ENCODE measurements around the gene APOO.

APOO gene

GRCh38 chrX:23789386-23790154, 118.2 kb downstream of the APOO start:
- H4K8ac ChIP-seq (ENCODE audit: low read depth, low read length): no peak overlapping the region
- H3K79me1 ChIP-seq (ENCODE audit: low read length): no peaks in the 10 kb centered on the region
- H3K4ac ChIP-seq (ENCODE audit: low read depth, low read length): no peak overlapping the region
- no peak overlapping the region for H2BK12ac ChIP-seq (ENCODE audit: low read length)
- no peak overlapping the region for H2AFZ ChIP-seq (ENCODE audit: insufficient read depth, low read length, poor library complexity)
- no peak overlapping the region for H4K91ac ChIP-seq (ENCODE audit: low read depth, low read length)
- no peaks in the 10 kb centered on the region for H3K27me3 ChIP-seq (ENCODE audit: insufficient read depth, low read length)
- WGBS (ENCODE audit: extremely low coverage, insufficient coverage, insufficient read length): no CpG with 5 or more reads among the region's 8 CpGs
- no peak overlapping the region for H3K4me3 ChIP-seq (ENCODE audit: low read depth, low read length)
- H2AK5ac ChIP-seq (ENCODE audit: low read length): no peak overlapping the region
- H3K14ac ChIP-seq (ENCODE audit: low read length): no peak overlapping the region
- DNase-seq: peak in 1 of 2 donors; percentile 39
- no peaks in the 10 kb centered on the region for H3K79me2 ChIP-seq (ENCODE audit: control insufficient read depth, insufficient read depth, low read length, poor library complexity)
- H3K4me2 ChIP-seq (ENCODE audit: low read length): no peak overlapping the region
- no peak overlapping the region for H3K27ac ChIP-seq (ENCODE audit: low read depth, low read length)
- no peak overlapping the region for H3K18ac ChIP-seq (ENCODE audit: low read length)
- no peak overlapping the region for H3K23ac ChIP-seq (ENCODE audit: low read length)
- no peak overlapping the region for H3K9ac ChIP-seq (ENCODE audit: low read length)
- H3K9me3 ChIP-seq (ENCODE audit: insufficient read depth, low read depth, low read length): no peaks in the 10 kb centered on the region
- no peaks in the 10 kb centered on the region for H3K36me3 ChIP-seq (ENCODE audit: control insufficient read depth in 1 of 2, insufficient read depth in 2 of 2, low read length in 2 of 2)
- no peak overlapping the region for H4K12ac ChIP-seq (ENCODE audit: low read depth, low read length)
- H2BK5ac ChIP-seq (ENCODE audit: low read depth, low read length, poor library complexity): no peak overlapping the region
- H2BK120ac ChIP-seq (ENCODE audit: insufficient read depth, low read length, poor library complexity): no peak overlapping the region
- H3K4me1 ChIP-seq (ENCODE audit: control insufficient read depth in 1 of 2, insufficient read depth in 2 of 2, low read length in 2 of 2): peaks cover 0 to 2% of the 10 kb centered on the region in 2 experiments

GRCh38 chrX:23788946-23789345, 118.8 kb downstream of the APOO start:
- WGBS (ENCODE audit: extremely low coverage, insufficient coverage, insufficient read length): no CpG with 5 or more reads among the region's 4 CpGs
- H3K79me1 ChIP-seq (ENCODE audit: low read length): no peaks in the 10 kb centered on the region
- H3K4me3 ChIP-seq (ENCODE audit: low read depth, low read length): no peak overlapping the region
- H2AK5ac ChIP-seq (ENCODE audit: low read length): no peak overlapping the region
- no peaks in the 10 kb centered on the region for H3K36me3 ChIP-seq (ENCODE audit: control insufficient read depth in 1 of 2, insufficient read depth in 2 of 2, low read length in 2 of 2)
- no peak overlapping the region for H3K9ac ChIP-seq (ENCODE audit: low read length)
- no peak overlapping the region for H2BK5ac ChIP-seq (ENCODE audit: low read depth, low read length, poor library complexity)
- no peak overlapping the region for H3K4ac ChIP-seq (ENCODE audit: low read depth, low read length)
- H4K12ac ChIP-seq (ENCODE audit: low read depth, low read length): no peak overlapping the region
- H2BK12ac ChIP-seq (ENCODE audit: low read length): no peak overlapping the region
- no peak overlapping the region for H3K23ac ChIP-seq (ENCODE audit: low read length)
- H4K8ac ChIP-seq (ENCODE audit: low read depth, low read length): no peak overlapping the region
- no peak overlapping the region for H4K91ac ChIP-seq (ENCODE audit: low read depth, low read length)
- no peaks in the 10 kb centered on the region for H3K27me3 ChIP-seq (ENCODE audit: insufficient read depth, low read length)
- H3K27ac ChIP-seq (ENCODE audit: low read depth, low read length): no peak overlapping the region
- no peak overlapping the region for H3K14ac ChIP-seq (ENCODE audit: low read length)
- H3K18ac ChIP-seq (ENCODE audit: low read length): no peak overlapping the region
- peak; percentile 41 to 58 for DNase-seq
- H3K79me2 ChIP-seq (ENCODE audit: control insufficient read depth, insufficient read depth, low read length, poor library complexity): no peaks in the 10 kb centered on the region
- H3K4me1 ChIP-seq (ENCODE audit: control insufficient read depth in 1 of 2, insufficient read depth in 2 of 2, low read length in 2 of 2): peaks cover 0 to 2% of the 10 kb centered on the region in 2 experiments
- H3K4me2 ChIP-seq (ENCODE audit: low read length): no peak overlapping the region
- no peak overlapping the region for H2BK120ac ChIP-seq (ENCODE audit: insufficient read depth, low read length, poor library complexity)
- no peaks in the 10 kb centered on the region for H3K9me3 ChIP-seq (ENCODE audit: insufficient read depth, low read depth, low read length)
- H2AFZ ChIP-seq (ENCODE audit: insufficient read depth, low read length, poor library complexity): no peak overlapping the region

- Histone ChIP-seq H2BK5ac (ENCODE audit: low read depth, low read length, poor library complexity) (no peak overlapping the region), H3K79me1 (ENCODE audit: low read length) (no peaks in the 10 kb centered on the region), H2BK120ac (ENCODE audit: insufficient read depth, low read length, poor library complexity) (no peak overlapping the region), H3K9ac (ENCODE audit: low read length) (no peak overlapping the region), H3K4ac (ENCODE audit: low read depth, low read length) (no peak overlapping the region), H2BK12ac (ENCODE audit: low read length) (no peak overlapping the region), H3K4me1 (ENCODE audit: control insufficient read depth in 1 of 2, insufficient read depth in 2 of 2, low read length in 2 of 2) (peaks cover 0 to 2% of the 10 kb centered on the region in 2 experiments), H3K14ac (ENCODE audit: low read length) (no peak overlapping the region), H3K9me3 (ENCODE audit: insufficient read depth, low read depth, low read length) (no peaks in the 10 kb centered on the region), H3K4me2 (ENCODE audit: low read length) (no peak overlapping the region), H3K36me3 (ENCODE audit: control insufficient read depth in 1 of 2, insufficient read depth in 2 of 2, low read length in 2 of 2) (no peaks in the 10 kb centered on the region), H3K4me3 (ENCODE audit: low read depth, low read length) (no peak overlapping the region), H2AK5ac (ENCODE audit: low read length) (no peak overlapping the region), H3K27me3 (ENCODE audit: insufficient read depth, low read length) (no peaks in the 10 kb centered on the region), H4K91ac (ENCODE audit: low read depth, low read length) (no peak overlapping the region), H3K27ac (ENCODE audit: low read depth, low read length) (no peak overlapping the region), H3K18ac (ENCODE audit: low read length) (no peak overlapping the region), H3K23ac (ENCODE audit: low read length) (no peak overlapping the region), H4K8ac (ENCODE audit: low read depth, low read length) (no peak overlapping the region), H3K79me2 (ENCODE audit: control insufficient read depth, insufficient read depth, low read length, poor library complexity) (no peaks in the 10 kb centered on the region), H4K12ac (ENCODE audit: low read depth, low read length) (no peak overlapping the region), H2AFZ (ENCODE audit: insufficient read depth, low read length, poor library complexity) (no peak overlapping the region)
- no peak for DNase-seq
Observed at GRCh38 chrX:23788521-23788920, 119.2 kb downstream of the APOO start.

- H3K27ac ChIP-seq (ENCODE audit: low read depth, low read length): no peak overlapping the region
- WGBS (ENCODE audit: extremely low coverage, insufficient coverage, insufficient read length): no CpG with 5 or more reads among the region's 2 CpGs
- H3K79me2 ChIP-seq (ENCODE audit: control insufficient read depth, insufficient read depth, low read length, poor library complexity): peaks cover 3% of the 10 kb centered on the region
- H3K27me3 ChIP-seq (ENCODE audit: insufficient read depth, low read length): no peaks in the 10 kb centered on the region
- no peak overlapping the region for H3K9ac ChIP-seq (ENCODE audit: low read length)
- no peak overlapping the region for H4K12ac ChIP-seq (ENCODE audit: low read depth, low read length)
- no peak overlapping the region for H4K8ac ChIP-seq (ENCODE audit: low read depth, low read length)
- DNase-seq: no peak
- H3K23ac ChIP-seq (ENCODE audit: low read length): no peak overlapping the region
- no peak overlapping the region for H3K4me2 ChIP-seq (ENCODE audit: low read length)
- no peak overlapping the region for H2BK5ac ChIP-seq (ENCODE audit: low read depth, low read length, poor library complexity)
- H3K4me3 ChIP-seq (ENCODE audit: low read depth, low read length): no peak overlapping the region
- no peaks in the 10 kb centered on the region for H3K9me3 ChIP-seq (ENCODE audit: insufficient read depth, low read depth, low read length)
- H2BK12ac ChIP-seq (ENCODE audit: low read length): no peak overlapping the region
- H2BK120ac ChIP-seq (ENCODE audit: insufficient read depth, low read length, poor library complexity): no peak overlapping the region
- no peak overlapping the region for H3K14ac ChIP-seq (ENCODE audit: low read length)
- H2AFZ ChIP-seq (ENCODE audit: insufficient read depth, low read length, poor library complexity): no peak overlapping the region
- H3K36me3 ChIP-seq (ENCODE audit: control insufficient read depth in 1 of 2, insufficient read depth in 2 of 2, low read length in 2 of 2): no peaks in the 10 kb centered on the region
- no peak overlapping the region for H2AK5ac ChIP-seq (ENCODE audit: low read length)
- H3K4me1 ChIP-seq (ENCODE audit: control insufficient read depth in 1 of 2, insufficient read depth in 2 of 2, low read length in 2 of 2): peaks cover 0 to 2% of the 10 kb centered on the region in 2 experiments
- no peak overlapping the region for H4K91ac ChIP-seq (ENCODE audit: low read depth, low read length)
- no peak overlapping the region for H3K4ac ChIP-seq (ENCODE audit: low read depth, low read length)
- peaks cover 4% of the 10 kb centered on the region for H3K79me1 ChIP-seq (ENCODE audit: low read length)
- H3K18ac ChIP-seq (ENCODE audit: low read length): no peak overlapping the region
Observed at GRCh38 chrX:23787745-23788118, 120.0 kb downstream of the APOO start.
